Measurements from ENCODE around the gene SLC25A39.

- TF ChIP-seq POLR2AphosphoS5 (IDR thresholded peaks at IDR 0.05), result no peak
- TF ChIP-seq, protein P1, sequence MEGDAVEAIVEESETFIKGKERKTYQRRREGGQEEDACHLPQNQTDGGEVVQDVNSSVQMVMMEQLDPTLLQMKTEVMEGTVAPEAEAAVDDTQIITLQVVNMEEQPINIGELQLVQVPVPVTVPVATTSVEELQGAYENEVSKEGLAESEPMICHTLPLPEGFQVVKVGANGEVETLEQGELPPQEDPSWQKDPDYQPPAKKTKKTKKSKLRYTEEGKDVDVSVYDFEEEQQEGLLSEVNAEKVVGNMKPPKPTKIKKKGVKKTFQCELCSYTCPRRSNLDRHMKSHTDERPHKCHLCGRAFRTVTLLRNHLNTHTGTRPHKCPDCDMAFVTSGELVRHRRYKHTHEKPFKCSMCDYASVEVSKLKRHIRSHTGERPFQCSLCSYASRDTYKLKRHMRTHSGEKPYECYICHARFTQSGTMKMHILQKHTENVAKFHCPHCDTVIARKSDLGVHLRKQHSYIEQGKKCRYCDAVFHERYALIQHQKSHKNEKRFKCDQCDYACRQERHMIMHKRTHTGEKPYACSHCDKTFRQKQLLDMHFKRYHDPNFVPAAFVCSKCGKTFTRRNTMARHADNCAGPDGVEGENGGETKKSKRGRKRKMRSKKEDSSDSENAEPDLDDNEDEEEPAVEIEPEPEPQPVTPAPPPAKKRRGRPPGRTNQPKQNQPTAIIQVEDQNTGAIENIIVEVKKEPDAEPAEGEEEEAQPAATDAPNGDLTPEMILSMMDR (IDR thresholded peaks at IDR 0.05 in 8 of 11, conservative IDR thresholded peaks at IDR 0.05 in 3 of 11), result no peak
Measured at GRCh38 chr17:44360826-44361225, 36.2 kb upstream of the SLC25A39 start.
